Epithelial cell of proximal tubule (primary cell): ENCODE results near the gene RNFT2. TPM values are rescaled to one million over a fixed set of nuclear protein-coding genes. Genes with fewer than 3 reads are reported as not detected.

Experiments
- DNase-seq: peaks from one replicate; pipeline ENCODE4 v3.0.0-alpha.2; 2011; ENCODE audit warnings: low read depth
- H3K4me3 ChIP-seq: 2 replicates; pipeline ENCODE4 v1.5.1; 2011; ENCODE audit warnings: low read depth, mild to moderate bottlenecking, low read length
- CTCF ChIP-seq: conservative IDR thresholded peaks from 2 replicates; pipeline ENCODE4 v1.5.1; 2012; ENCODE audit warnings: low read depth, mild to moderate bottlenecking, low read length
- total RNA-seq: library from RNA; depleted of rRNA; stranded (reverse); fragments of >200 nt; gene quantifications from 2 replicates; pipeline ENCODE4 v1.2.3, GENCODE V29; 2015

The RNFT2 gene
- total RNA-seq, 1 donor from 2014 or later = 4.3 TPM

- DNase-seq = no peak
- no peak for TF ChIP-seq CTCF
- no peak overlapping the region for H3K4me3 ChIP-seq
These were observed 138.2 kb downstream of the RNFT2 start for GRCh38 chr12:116876151-116876869.

- TF ChIP-seq CTCF = no peak
- DNase-seq = no peak
- H3K4me3 ChIP-seq = peak overlapping the region; percentile 36
These were observed 140.7 kb downstream of the RNFT2 start for GRCh38 chr12:116878567-116879508.

GRCh38 chr12:116879509-116880212, 141.5 kb downstream of the RNFT2 start:
- TF ChIP-seq CTCF = no peak
- H3K4me3 ChIP-seq = peak overlapping the region; percentile 36
- no peak for DNase-seq

- no peak for TF ChIP-seq CTCF
- no peak for DNase-seq
- H3K4me3 ChIP-seq = peak overlapping the region; percentile 27
These were observed 142.2 kb downstream of the RNFT2 start for GRCh38 chr12:116880213-116880816.

- no peak for TF ChIP-seq CTCF
- DNase-seq = no peak
- H3K4me3 ChIP-seq = peak overlapping the region; percentile 27
These were observed 142.8 kb downstream of the RNFT2 start for GRCh38 chr12:116880817-116881324.

GRCh38 chr12:116881325-116881876, 143.3 kb downstream of the RNFT2 start, which contains the start of gene HRK:
Gene HRK, minus strand, starts transcription at chr12:116881441. Its CDS starts 134 bp downstream, at chr12:116881307.
- H3K4me3 ChIP-seq = peak within 1 kb of the TSS; percentile 27
- no peak for DNase-seq
- TF ChIP-seq CTCF = no peak
